Ectodermal cell (in vitro differentiated cells): ENCODE measurements around the gene UGT2A3.

Experiments used
- H3K27ac ChIP-seq: 2 replicates; pipeline ENCODE4 v1.7.0; 2013; ENCODE audit warnings: mild to moderate bottlenecking, low read depth, low read length; ENCODE audit not compliant: insufficient read depth, poor library complexity, severe bottlenecking
- H3K27me3 ChIP-seq: 2 replicates; pipeline ENCODE4 v1.7.0; 2013; ENCODE audit warnings: mild to moderate bottlenecking, low read length; ENCODE audit not compliant: insufficient read depth, control insufficient read depth, poor library complexity, severe bottlenecking
- H3K36me3 ChIP-seq: one replicate; pipeline ENCODE4 v1.7.0; 2013; ENCODE audit warnings: low read length; ENCODE audit not compliant: control insufficient read depth, insufficient read depth
- H3K4me1 ChIP-seq: one replicate; pipeline ENCODE4 v1.7.0; 2013; ENCODE audit warnings: low read length; ENCODE audit not compliant: control insufficient read depth, insufficient read depth
- H3K4me3 ChIP-seq: 2 replicates; pipeline ENCODE4 v1.7.0; 2013; ENCODE audit warnings: low read depth, low read length, control low read depth; ENCODE audit not compliant: insufficient read depth
- H3K9me3 ChIP-seq: 2 replicates; pipeline ENCODE4 v1.7.0; 2013; ENCODE audit warnings: mild to moderate bottlenecking, low read length, moderate library complexity; ENCODE audit not compliant: control insufficient read depth
- WGBS, 2 experiments: methylation state at CpG; one replicate each; pipeline ENCODE4 v1.1.7; 2013; ENCODE audit warnings: missing lambda C conversion rate in 2 of 2; 5-methylcytosine and 5-hydroxymethylcytosine counted together

The UGT2A3 gene

DNA sequence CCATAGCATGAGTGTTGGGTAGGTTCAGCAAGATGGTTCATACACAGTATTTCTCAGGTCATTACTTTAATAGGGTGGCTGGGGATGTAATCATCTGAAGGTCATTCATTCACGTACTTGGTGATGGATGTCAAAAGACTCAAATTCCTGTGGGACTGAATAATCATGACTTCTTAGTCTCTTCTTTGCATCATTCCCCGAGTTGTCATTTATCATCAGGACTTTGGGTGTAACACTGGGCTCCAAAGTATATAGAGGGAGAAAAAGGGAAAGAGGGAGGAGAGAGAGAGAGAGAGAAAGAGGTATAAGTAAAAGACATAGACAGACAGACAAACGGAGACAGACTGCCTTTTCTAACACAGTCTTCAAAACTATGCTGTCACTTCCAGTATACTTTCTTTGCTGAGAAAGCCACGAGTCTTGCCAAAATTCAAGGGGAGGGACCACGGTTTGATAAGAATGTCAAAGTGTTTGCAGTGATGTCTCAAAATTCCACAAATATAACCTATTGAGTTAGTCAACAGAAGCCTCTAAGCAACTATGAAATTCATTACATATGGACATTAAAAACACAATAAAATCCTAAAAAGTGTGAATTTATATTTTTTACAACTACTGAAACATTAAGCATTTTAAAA lies 55.9 kb downstream of the UGT2A3 start:
- no peak overlapping the region for H3K27ac ChIP-seq
- WGBS, 2 experiments, result 91 to 96% methylated on average over 5 of the region's 5 CpGs
- H3K36me3 ChIP-seq, result no peaks in the 10 kb centered on the region
- no peaks in the 10 kb centered on the region for H3K27me3 ChIP-seq
- no peaks in the 10 kb centered on the region for H3K4me1 ChIP-seq
- no peak overlapping the region for H3K4me3 ChIP-seq
- H3K9me3 ChIP-seq, result no peaks in the 10 kb centered on the region

DNA sequence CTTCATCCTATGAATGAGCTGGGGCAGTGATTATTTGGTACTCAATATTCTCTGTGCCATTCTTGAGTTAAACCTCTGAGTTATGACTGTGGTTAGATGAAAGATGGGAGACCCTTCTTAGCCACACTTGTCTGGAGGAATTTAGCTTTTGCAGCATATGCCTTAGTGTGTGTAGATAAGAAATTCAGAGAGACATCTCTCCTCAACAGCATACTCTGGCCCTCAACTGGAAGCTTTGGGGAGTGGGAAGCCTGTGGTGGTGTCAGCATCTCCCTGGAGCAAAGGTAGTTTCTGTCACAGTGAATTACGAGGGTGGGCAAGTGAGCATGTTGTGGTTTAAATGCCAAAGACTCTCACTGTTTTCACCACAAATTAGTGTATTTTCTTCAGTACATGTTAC lies 58.7 kb downstream of the UGT2A3 start:
- no peaks in the 10 kb centered on the region for H3K4me1 ChIP-seq
- H3K36me3 ChIP-seq, result no peaks in the 10 kb centered on the region
- WGBS, 2 experiments, result 78 to 88% methylated on average over 1 of the region's 1 CpG
- no peaks in the 10 kb centered on the region for H3K27me3 ChIP-seq
- H3K27ac ChIP-seq, result no peak overlapping the region
- H3K9me3 ChIP-seq, result no peaks in the 10 kb centered on the region
- no peak overlapping the region for H3K4me3 ChIP-seq

GRCh38 chr4:68891678-68892077 lies 59.9 kb downstream of the UGT2A3 start:
- Histone ChIP-seq H3K27me3 (no peaks in the 10 kb centered on the region), H3K36me3 (no peaks in the 10 kb centered on the region), H3K27ac (no peak overlapping the region), H3K4me3 (no peak overlapping the region), H3K4me1 (no peaks in the 10 kb centered on the region), H3K9me3 (no peaks in the 10 kb centered on the region)
- WGBS, 2 experiments, result 100% methylated on average over 2 to 3 of the region's 3 CpGs

DNA sequence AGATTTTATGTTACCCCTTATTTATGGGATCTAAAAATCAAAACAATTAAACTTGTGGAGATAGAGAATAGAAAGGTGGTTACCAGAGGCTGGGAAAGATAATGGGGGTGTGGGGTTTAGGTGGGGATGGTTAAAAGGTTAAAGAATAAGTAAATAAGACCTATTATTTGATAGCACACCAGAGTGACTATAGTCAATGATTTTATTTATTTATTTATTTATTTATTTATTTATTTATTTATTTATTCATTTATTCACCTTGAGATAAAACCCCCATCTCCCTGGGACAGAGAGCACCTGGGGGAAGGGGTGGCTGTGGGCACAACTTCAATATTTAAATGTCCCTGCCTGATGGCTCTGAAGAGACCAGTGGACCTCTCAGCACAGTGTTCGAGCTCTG lies 66.1 kb downstream of the UGT2A3 start:
- Histone ChIP-seq H3K27ac (no peak overlapping the region), H3K27me3 (no peaks in the 10 kb centered on the region), H3K36me3 (no peaks in the 10 kb centered on the region), H3K9me3 (no peaks in the 10 kb centered on the region), H3K4me3 (no peak overlapping the region), H3K4me1 (no peaks in the 10 kb centered on the region)
- WGBS, 2 experiments, result 95 to 100% methylated on average over 1 of the region's 1 CpG

DNA sequence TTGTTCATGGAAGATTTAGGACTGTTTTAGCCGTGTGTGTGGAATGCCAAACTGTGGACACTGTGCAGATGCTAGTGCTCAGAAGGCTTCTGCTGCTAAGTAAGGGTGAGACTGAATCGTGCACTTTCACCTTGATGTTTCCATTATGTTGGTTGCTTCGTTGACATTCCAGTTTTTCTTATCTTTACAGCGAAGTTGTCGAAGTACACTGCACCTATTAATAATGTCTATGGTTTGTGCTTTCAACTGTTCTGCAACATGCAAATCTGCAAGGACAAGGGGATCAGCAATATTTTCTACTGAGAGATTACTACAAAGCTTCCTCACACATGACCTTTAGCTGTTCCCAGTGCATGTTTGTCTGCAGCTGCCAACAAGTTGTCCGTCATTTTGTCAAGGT lies 67.7 kb downstream of the UGT2A3 start:
- Histone ChIP-seq H3K27me3 (no peaks in the 10 kb centered on the region), H3K27ac (no peak overlapping the region), H3K4me1 (no peaks in the 10 kb centered on the region), H3K9me3 (no peaks in the 10 kb centered on the region), H3K4me3 (no peak overlapping the region), H3K36me3 (no peaks in the 10 kb centered on the region)
- WGBS, 2 experiments, result 94 to 96% methylated on average over 5 to 6 of the region's 6 CpGs
